NB4 (cell line): ENCODE results near the gene HPRT1.
A peak's percentile ranks its signal among the peaks of the same experiment; 100 is the strongest.

Source experiments
- DNase-seq: peaks from one replicate; pipeline ENCODE4 v3.0.0; 2010; ENCODE audit warnings: low read depth
- H3K4me3 ChIP-seq: one replicate; pipeline ENCODE4 v1.5.1; 2011; ENCODE audit warnings: mild to moderate bottlenecking, low read depth, low read length, moderate library complexity
- CTCF ChIP-seq: IDR thresholded peaks from one replicate; pipeline ENCODE4 v1.5.1; 2012; ENCODE audit warnings: low read depth, low read length
- MYC ChIP-seq: IDR thresholded peaks from 2 replicates; pipeline ENCODE4 v1.6.1; 2011; ENCODE audit warnings: low read depth, low read length
- POLR2A ChIP-seq: IDR thresholded peaks from 2 replicates; pipeline ENCODE4 v1.6.1; 2011; ENCODE audit warnings: mild to moderate bottlenecking; ENCODE audit not compliant: insufficient read length; ENCODE audit errors: extremely low read depth
- TF ChIP-seq, protein P1 (sequence below): IDR thresholded peaks from 2 replicates; pipeline ENCODE4 v1.6.1; 2011; ENCODE audit warnings: low read depth, low read length

Gene HPRT1

GRCh38 chrX:134544513-134545151 lies 84.7 kb downstream of the HPRT1 start:
- no peak overlapping the region for H3K4me3 ChIP-seq
- DNase-seq = no peak
- no peak for TF ChIP-seq CTCF
- TF ChIP-seq, protein P1, sequence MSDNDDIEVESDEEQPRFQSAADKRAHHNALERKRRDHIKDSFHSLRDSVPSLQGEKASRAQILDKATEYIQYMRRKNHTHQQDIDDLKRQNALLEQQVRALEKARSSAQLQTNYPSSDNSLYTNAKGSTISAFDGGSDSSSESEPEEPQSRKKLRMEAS = no peak
- TF ChIP-seq POLR2A = no peak
- TF ChIP-seq MYC = no peak

GRCh38 chrX:134545510-134545909 lies 85.5 kb downstream of the HPRT1 start:
- no peak overlapping the region for H3K4me3 ChIP-seq
- DNase-seq = no peak
- TF ChIP-seq POLR2A (no peak), CTCF (no peak), MYC (no peak)
- TF ChIP-seq, protein P1 = no peak

GRCh38 chrX:134546187-134546586 lies 86.2 kb downstream of the HPRT1 start:
- TF ChIP-seq CTCF (no peak), POLR2A (no peak), MYC (no peak)
- TF ChIP-seq, protein P1 = no peak
- DNase-seq = no peak
- no peak overlapping the region for H3K4me3 ChIP-seq

DNA sequence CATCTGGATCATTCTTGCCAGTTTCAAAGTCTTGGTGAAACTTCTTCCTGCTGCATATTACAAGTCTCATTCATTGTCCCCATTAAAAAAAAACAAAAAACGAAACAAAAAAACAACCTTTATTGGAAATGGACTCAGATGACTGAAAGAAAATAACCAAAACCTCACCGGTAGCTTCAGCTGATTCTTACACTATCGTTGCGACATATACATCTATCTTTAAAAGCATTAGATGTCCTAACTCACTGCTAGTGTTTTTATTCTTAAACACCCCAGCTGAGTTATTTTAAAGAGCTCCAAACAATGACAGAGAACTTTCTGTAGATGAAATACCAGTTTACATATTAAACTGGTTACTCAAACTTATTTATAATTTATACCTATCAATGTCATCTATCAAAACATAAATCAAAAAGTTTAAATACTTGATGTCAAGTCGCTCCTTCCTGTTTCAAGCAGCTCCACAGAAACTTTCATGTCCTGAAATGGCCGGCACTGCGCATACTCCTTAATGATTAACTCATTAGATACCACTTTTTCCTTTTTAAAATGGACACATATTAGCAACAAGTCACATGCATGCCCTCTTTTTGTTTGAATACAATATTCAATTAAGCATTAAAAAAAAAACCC lies 87.2 kb downstream of the HPRT1 start:
- DNase-seq = no peak
- TF ChIP-seq CTCF (no peak), POLR2A (no peak), MYC (no peak)
- TF ChIP-seq, protein P1 = no peak
- peak overlapping the region; percentile 87 for H3K4me3 ChIP-seq

DNA sequence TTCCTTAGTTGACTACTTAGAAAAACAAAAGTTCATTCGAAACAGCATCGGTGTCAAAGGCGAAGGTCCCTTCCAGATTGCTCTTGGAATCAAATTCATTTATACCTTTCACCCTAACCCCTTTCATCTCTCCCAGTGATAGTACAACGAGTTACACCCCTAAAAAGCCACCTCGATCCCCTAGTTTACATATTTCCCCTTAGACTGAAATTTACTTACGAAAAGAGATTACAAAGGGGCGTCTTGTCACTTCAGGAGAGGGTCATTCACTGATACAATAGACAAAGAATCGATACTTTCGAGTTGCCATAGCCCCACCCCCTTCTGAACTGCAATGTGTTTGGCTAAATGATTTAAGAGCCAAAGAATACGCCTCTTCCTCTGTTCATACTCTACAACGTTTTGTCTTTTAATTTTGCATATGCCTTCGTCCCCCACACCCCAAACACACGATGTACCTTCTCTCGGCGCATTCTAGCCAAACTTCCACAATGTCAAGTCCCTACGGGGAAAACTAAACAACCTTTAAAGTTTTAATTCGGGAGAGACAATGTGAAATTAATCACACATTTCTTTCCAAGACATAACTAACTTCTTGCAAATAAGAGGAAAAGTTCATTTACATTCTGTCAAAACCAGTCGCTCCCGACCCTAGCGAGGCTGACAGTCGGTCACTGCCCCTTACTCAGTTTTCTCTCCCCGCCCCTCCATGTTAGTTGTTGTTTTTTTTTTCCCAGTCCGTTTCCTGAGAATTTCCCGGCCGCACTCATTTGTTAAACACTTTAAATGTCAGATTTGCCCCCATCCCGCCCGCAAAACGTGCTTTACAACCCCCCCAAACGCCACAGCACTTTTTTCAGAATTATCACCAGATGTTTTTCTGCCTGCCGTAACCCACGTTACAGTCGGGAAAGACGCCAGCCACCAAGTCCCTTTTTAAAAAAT lies 88.6 kb downstream of the HPRT1 start:
- H3K4me3 ChIP-seq = peak overlapping the region; percentile 87
- DNase-seq = peak; percentile 51
- no peak for TF ChIP-seq CTCF
- peak; percentile 25 for TF ChIP-seq POLR2A
